GM18870 (cell line): ENCODE data around the gene KRTAP12-4.
"Not testable (repeated sequence)": the region's sequence is repeated elsewhere in the genome, so short reads cannot be mapped to it uniquely, and the experiment has no call there.

Experiments used
- ATAC-seq: cut with Tn5 transposase; IDR thresholded peaks from one replicate; pipeline ENCODE4 v1.9.1; 2021; ENCODE audit warnings: moderate library complexity; ENCODE audit not compliant: unreplicated experiment

Gene KRTAP12-4, protein sequence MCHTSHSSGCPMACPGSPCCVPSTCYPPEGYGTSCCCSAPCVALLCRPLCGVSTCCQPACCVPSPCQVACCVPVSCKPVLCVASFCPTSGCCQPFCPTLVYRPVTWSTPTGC

DNA sequence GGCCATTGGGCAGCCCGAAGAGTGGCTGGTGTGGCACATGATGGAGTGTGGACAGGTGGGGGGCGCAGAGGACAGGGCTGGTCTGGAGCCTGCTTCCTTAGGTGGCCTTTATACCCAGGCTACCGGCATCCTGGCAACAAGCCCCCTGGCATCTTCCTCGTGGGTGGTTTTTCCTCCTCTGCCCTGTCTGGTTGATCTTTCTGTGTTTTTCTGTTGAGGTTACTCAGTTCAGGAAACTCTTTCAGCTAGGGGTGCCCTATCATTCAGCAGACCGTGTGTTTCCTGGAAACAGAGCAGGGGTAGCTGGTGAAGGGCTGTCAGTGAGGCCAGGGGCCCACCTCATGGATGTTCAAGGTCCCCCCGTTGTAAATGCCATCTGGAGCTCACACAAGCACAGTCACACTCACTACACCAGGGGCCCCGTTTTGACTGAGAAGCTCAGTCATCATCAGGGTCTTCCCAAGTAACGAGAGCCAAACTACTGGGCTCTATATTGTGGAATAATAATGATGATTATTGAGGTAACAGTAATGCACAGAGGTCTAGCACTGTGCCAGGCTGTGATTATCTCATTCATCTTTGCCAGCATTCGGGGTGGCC lies at the start of gene KRTAP12-4:
Gene KRTAP12-4, minus strand, starts transcription at position 84 of the 600 bp plus-strand sequence. Its CDS starts 45 bp downstream, at position 39.
- ATAC-seq, result no peak

DNA sequence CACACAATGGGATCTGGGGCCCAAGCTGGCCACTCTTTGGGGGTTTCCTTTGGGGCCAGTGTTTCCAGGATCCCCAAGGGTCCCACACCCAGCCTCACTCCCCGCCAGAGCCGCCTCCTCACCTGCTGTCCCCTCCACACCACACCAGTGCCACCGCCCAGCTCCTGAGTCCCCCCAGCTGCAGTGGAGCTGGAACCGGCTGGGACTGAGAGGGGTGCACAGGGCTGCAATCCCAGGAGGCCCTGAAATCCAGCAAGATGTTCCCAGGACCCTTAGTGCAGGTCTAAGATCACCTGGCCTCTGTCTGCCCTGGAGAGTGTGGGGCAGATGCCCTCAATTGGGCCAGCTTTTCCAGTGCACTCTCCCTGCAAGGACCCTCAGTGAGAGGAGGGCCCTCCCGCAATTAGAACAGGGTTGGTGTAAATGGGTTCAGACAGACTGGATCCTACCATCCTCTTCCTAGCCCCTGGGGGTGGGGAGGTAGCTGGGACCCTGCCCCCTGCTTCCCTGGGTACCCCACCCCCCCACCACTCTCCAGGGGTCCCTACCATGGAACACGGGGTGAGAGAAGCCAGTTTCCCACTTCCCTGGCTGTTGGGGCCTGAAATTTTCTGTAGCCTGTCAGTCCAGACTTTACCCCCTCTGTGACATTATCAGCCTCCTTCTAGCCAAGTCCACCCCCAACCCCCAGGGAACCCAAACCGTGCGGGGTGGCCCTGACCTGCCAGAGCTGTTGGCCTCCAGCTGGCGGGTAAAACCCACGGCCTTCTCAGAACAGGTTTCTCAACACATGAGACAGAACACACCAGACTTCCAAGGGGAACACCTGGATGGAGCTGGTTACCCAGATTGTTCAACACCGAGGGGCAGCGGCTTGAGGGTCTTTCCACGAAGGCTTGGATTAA lies 49.5 kb upstream of the KRTAP12-4 start:
- no peak for ATAC-seq

DNA sequence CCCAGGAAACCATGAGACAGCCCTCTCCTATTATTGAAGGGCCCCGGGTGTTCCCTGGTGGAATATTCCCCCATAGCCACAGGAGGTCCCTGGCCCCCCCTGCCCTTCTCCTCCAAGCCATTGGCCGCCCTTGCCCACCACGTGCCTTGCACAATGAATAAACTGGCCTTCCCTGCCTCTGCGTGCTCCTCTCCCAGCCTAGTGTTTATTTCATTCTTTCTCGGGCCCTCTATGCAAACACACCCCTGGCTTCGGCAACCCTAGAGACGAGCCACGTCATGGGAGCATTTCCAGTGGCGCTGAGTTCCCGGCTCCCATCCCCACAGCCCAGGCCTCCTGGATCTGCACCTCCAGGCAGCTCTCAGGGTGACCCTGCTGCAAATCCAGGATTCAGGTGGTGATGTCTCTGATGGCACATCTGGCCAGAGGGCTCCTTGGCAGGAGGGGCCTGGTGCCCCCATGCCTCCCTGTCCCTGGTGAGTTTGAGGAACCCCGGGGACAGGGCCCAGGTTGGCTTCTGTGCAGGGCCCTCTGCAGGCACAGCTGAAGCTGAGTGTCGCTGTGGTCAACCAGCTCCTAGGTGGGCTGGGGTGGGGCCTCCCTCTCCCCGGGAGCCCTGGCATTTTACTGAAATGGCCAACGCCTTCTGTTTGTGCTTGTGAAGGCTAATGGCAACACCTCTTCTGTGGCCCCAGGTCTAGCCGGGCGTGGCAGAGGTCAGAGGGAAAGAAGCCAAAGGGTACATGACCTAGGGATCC lies 48.7 kb upstream of the KRTAP12-4 start:
- ATAC-seq, result no peak

DNA sequence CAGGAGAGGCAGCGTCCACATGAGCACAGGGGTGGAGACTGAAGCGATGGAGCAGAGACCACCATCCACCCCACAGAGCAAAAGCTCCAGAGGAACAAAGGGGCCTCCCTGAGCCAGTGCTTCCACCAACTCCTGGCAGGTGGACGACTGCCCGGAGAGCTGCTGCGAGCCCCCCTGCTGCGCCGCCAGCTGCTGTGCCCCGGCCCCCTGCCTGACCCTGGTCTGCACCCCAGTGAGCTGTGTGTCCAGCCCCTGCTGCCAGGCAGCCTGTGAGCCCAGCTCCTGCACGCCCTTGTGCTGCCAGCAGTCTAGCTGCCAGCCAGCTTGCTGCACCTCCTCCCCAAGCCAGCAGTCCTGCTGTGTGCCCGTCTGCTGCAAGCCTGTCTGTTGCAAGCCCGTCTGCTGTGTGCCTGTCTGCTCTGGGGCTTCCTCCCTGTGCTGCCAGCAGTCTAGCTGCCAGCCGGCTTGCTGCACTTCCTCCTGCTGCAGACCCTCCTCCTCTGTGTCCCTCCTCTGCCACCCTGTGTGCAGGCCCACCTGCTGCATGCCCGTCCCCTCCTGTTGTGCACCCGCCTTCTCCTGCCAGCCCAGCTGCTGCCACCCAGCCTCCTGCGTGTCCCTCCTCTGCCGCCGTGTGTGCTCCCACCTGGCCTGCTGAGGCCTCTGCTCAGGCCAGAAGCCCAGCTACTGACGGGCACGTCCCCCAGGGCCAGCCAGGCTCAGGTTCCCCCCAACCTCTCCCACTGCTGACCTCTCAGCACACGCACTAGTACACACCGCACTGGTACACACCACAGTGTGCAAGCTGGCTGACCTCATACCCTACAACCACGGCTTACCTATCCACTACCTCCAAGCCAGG lies 47.9 kb upstream of the KRTAP12-4 start:
- no peak for ATAC-seq

DNA sequence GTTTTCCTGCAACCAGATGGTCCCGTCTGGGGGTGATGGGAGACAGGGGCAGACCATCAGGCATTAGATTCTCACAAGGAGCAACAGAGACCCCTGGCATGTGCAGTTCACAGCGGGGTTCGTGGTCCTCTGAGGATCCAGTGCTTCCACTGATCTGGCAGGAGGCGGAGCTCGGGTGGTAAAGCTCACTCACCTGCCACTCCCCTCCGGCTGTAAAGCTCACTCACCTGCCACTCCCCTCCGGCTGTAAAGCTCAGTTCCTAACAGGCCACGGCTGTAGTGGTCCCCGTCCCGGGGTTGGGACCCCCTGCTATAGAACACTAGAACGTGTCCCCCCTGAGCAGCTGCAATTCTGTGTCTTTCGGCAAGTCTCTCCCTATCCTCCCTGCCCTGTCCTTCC lies 47.1 kb upstream of the KRTAP12-4 start:
- ATAC-seq, result no peak

DNA sequence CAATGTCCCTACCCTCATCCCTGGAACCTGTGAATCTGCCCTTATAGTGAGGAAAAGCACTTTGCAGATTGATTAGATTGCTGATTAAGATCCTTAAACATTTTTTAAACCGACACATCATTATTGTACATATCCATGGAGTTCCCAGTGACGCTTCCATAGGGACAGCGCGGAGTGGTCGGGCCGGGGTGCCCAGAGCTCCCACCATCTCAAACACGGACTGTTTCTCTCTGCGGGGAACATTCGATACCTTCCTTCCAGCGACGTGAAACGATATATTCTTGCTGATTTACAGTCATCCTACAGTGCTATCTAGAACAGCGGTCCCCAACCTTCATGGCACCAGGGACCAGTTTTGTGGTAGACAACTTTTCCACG lies 46.6 kb upstream of the KRTAP12-4 start:
- ATAC-seq, result no peak

DNA sequence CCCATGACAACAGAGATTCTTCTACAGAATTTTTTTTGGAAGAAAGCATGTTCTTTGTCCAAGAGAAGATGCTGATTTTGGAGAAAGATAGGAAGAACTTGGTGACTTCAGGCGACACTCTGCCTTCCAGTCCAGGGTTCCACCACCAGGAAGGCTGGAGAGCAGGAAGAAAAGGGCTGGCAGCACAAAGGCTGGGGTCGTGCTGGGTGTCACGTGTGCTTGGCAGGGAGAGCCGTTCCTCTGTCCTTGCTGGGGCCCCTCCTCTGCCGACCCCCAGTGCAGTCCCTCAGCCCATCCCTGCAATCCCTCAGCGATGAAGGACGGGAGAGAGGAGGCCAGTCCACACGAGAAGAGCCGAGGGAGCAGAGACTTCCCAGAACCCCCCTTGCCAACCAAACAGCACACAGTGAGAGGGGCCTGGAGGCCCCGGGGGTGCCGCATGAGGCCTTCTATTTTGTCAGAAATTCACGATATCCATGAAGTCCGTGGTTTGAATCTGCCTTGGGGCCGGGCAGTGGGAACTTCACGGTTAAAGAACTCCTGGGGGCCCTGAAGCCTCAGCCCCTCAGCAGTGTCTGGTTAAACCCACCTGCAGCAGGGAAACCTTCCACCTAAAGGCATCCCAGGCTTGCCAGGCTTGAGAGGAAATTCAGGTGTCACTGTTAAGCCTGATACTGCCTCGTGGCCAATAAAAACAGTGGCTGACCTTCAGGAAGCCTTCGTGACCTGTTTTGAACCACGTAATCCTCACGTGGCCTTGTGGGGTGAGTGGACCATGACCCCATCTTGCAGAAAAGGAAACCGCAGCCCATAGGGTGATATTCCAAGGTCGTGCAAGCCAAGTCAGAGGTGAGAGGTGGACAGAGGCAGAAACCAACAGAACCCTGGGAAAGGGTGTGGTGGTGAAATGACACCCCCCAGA lies 45.9 kb upstream of the KRTAP12-4 start:
- ATAC-seq, result no peak

DNA sequence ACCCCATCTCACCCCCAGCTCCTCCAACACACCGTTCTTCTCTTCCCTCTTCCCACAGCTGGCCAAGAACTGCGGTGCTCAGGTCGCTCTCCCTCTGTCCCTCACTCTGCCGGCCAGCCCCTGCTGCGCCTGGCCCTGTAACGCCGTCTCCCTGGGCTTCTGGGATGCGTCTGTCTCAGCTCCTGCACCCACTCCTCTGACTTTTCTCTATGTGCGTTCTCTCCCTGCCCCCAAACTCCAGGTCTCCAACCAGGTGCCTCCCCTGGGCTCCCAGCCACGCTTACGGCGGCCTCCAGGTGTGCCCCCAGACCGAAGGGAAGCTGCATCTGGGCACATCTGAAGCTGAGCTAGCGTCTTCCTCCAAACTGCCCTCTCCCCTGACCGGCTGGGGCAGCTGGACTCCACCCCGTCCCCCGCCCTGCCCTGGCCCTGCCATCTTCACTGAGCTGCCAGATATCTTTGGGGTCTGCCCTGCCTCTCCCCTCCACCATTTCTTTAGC lies 45.1 kb upstream of the KRTAP12-4 start:
- no peak for ATAC-seq

DNA sequence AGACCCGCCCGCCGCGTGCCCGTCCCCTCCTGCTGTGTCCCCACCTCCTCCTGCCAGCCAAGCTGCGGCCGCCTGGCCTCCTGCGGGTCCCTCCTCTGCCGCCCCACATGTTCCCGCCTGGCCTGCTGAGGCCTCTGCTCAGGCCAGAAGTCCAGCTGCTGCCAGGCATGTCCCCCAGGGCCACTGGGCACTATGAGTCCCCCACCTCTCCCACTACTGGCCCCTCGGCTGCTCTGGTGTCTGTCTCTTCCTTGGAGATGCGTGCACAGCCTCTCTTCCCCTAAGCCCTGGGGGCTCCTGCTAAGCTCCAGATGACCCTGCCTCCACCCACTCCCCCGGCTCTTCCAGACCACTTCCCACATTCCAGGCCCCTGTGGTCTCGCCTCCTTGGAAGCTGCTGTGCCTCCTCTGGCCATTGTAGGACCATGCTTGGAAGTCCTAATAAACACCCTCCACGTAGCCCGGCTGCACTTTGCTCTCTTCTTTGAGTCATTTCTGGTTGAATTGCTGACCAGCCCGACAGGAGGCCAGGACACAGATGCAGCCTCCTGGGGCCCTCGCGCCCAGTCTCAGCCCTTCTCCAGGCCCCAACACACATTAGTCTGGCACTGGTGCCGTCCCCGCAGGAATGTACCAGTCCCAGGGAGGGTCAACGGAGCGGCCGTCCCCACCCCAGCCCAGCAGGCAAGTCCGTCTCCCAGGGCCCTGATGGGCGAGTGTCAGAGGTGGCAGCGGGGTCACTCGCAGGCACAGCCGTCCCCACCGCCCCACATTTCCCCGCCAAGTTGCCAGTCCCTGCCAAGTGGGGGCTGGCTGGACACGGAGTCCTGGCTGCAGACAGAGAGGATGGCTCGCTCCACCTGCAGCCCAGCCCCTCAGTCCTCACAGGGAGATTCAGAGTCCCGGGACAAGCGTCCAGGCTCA lies 43.6 kb upstream of the KRTAP12-4 start:
- no peak for ATAC-seq

DNA sequence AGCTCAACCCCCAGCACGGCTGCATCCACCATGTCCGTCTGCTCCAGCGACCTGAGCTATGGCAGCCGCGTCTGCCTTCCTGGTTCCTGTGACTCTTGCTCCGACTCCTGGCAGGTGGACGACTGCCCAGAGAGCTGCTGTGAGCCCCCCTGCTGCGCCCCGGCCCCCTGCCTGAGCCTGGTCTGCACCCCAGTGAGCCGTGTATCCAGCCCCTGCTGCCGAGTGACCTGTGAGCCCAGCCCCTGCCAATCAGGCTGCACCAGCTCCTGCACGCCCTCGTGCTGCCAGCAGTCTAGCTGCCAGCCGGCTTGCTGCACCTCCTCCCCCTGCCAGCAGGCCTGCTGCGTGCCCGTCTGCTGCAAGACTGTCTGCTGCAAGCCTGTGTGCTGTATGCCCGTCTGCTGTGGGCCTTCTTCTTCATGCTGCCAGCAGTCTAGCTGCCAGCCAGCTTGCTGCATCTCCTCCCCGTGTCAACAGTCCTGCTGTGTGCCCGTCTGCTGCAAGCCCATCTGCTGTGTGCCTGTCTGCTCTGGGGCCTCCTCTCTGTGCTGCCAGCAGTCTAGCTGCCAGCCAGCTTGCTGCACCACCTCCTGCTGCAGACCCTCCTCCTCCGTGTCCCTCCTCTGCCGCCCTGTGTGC lies 42.8 kb upstream of the KRTAP12-4 start, which contains the start of gene KRTAP10-12:
Gene KRTAP10-12, plus strand, starts transcription at position 1 of the 639 bp plus-strand sequence. Its CDS starts 30 bp downstream, at position 31.
- ATAC-seq, result not testable (repeated sequence)

DNA sequence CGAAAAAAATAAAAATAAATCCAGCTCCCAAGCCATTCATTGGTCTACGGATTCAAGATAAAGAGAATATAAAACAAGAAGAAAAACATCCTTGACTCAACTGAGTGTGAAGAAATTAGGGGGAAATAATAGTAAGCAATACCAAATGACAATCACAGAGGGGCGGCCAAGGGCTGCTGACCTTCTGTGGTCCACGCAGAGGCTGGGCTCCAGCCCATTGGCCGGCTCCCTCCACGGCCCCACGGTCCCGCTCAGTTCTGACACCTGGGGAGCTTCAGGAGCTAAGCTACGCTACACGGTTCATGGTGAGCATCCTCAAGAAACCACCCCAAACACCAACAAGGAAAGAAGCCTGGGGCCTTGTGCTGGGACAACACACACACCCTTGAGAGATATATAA lies 42.1 kb upstream of the KRTAP12-4 start:
- ATAC-seq, result no peak

DNA sequence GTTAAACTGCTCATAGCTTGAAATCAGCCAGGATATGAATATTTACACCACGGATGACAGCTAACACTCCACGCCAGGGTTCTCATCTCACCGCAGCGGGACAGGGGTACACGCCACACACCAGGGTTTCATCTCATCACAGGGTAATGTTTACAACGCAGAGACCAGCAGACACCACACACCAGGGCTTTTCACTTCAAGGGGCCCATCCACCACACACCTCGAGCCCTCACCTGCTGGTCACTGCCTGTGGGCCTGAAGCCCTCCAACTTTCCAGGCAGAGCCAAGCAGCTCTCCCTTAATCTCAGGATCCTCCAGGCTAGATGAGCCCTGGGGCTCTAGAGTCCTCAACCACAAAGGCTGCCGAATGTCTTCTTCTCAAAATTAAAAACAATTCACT lies 41.2 kb upstream of the KRTAP12-4 start:
- ATAC-seq, result no peak

DNA sequence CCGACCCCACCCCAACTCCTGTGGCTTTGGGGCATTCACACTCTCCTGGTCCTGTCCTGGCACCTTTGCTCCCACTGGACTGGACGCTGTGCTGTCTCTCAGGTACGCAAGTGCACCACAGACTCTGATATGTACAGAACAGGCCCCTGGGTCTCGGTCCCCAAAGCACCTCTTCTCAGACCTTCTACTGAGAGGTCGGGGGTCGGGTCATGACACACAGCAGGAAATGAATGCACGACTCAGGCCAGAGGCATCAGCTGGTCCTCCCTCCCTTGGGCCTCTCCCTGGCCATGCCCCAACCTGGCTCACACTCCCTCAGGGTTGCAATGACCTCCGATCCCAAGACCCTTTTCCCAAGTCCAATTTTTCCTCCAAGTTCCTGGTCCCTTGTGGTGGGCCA lies 40.7 kb upstream of the KRTAP12-4 start:
- no peak for ATAC-seq

DNA sequence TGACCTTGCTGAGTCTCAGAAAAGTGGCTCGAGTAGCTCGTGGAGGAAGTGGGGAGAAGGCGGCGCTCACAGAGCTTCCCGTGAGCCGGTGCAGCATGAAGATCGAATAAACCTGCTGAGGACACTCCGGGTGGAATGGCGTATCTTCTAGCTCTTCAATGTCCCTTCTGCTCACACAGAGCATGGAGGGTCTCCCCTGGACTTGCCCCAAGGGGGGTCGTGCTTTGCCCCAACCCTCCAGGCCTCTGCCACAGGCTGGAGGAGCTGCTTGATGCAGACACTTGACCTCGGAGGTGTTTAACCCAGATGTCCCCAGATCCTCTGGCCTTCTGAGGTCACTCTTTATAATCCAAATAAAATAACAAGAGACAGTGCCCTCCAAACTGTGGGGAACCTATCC lies 40.3 kb upstream of the KRTAP12-4 start:
- ATAC-seq, result no peak

DNA sequence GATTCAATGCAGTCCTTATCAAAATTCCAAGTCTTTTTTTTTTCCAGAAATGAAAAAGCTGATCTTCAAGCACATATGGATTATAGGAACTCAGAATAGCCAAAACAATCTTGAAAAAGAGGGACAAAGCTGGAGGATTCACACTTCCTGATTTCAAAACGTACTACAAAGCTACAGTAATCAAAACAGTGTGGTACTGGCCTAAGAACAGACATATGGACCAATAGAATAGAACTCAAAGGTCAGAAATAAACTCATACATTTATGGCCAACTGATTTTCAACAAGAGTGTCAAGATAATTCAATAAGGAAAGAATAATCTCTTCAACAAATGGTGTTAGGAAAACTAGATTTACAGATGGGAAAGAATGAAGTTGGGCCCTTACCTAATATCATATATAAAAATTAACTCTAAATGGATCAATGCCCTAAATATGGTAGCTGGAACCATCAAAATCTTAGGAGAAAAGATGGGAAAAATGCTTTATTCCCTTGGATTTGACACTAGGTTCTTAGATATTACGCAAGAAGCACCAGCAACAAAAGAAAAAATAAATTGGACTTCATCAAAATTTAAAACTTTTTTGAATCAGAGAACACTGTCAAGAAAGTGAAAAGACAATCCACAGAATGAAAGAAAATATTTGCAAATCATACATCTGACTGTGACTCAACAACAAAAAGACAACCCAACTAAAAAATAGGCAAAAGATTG lies 38.5 kb upstream of the KRTAP12-4 start:
- no peak for ATAC-seq

DNA sequence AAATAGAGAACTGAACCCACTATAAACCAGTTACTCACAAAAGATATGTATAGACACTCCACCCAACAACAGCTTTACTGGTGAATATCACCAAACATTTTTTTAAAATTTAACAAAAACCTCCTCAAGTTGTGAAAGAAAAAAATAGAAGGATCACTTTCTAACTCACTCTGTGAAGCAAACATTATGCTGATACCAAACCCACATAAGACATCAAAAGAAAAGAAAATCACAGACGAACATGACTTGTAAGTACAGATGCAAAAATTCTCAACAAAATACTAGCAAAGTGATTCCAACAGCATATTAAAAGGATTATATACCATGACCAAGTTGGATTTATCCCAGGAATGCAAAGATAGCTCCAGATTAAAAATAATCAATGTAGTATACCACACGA lies 37.2 kb upstream of the KRTAP12-4 start:
- no peak for ATAC-seq

DNA sequence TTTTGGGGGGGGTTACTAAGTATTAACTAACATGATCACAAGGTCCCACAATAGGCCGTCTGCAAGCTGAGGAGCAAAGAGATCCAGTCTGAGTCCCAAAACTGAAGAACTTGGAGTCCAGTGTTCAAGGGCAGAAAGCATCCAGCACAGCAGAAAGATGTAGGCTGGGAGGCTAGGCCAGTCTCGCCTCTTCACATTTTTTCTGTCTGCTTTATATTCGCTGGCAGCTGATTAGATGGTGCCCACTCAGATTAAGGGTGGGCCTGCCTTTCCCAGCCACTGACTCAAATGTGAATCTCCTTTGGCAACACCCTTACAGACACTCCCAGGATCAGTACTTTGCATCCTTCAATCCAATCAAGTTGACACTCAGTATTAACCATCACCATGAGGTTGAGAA lies 35.3 kb upstream of the KRTAP12-4 start:
- not testable (repeated sequence) for ATAC-seq
